ENCODE results near the gene HTRA3.

The HTRA3 gene

DNA sequence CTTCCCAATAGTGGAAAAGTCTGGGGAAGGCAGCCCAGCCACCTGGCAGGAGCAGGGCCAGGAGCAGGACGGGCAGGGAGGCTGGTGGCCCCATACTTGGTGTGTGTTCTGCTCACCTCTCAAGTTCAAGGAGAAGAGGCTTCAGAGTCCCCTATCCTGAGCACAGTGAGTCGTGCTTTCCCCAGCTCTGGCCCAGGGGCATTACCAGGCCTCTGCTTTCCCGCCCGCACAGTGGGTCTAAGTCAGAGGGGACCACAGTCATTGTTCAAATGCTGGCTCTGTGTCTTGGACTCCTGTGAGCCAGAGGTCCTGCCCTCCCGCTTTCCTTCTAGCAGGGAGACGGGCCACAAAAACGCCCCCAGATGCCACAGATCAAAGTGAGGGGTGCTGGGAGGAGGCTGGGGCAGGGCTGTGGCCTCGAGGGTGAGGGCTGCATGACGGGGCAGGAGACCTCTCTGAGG, 27.6 kb downstream of the HTRA3 start:
- no peak for FAIRE-seq

DNA sequence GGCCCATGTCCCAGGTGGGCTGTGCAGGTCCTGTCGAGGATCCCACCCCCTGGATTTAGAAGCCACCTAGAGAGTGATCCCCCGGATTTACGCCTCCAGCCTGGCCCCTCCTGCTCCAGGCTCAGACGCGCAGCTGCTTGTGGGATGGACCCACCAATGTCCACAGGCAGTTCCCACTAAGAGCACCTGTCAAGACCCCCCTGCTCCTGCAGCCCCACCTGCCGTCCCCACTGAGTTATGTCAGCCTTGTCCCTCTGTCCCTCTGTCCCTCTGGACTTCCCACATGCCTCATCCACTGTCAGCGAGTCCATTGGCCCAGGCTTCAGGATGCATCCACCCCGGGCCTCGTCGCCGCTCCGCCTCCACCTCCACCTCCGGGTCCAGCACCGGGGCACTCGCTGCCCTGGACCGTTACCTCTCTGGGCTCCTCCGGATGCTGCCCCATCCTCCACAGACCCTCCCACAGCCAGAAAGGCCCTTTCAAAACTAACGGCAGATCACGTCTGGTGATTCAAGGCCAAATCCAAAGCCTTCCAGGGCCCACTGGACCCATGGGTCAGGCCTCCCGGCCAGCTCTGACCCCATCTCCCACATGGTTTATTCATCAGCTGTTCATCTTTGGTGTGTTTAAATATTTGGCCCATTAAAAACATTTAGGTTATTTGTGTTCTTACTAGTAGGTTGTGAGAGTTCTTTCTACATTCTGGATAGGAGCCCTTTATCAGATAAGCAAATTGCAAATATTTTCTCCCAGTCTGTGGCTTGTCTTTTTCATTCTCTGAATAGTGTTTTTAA, 28.3 kb downstream of the HTRA3 start:
- no peak for FAIRE-seq

DNA sequence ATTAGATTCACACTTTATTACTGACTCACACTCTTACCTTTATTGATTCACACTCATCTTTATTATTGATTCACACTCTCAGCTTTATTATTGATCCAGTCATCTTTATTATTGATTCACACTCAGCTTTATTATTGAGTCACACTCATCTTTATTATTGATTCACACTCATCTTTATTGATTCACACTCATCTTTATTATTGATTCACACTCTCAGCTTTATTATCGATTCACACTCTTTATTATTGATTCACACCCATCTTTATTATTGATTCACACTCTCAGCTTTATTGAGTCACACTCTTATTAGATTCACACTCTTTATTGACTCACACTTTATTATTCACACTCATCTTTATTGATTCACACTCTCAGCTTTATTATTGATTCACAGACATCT, 31.3 kb downstream of the HTRA3 start:
- no peak for FAIRE-seq

DNA sequence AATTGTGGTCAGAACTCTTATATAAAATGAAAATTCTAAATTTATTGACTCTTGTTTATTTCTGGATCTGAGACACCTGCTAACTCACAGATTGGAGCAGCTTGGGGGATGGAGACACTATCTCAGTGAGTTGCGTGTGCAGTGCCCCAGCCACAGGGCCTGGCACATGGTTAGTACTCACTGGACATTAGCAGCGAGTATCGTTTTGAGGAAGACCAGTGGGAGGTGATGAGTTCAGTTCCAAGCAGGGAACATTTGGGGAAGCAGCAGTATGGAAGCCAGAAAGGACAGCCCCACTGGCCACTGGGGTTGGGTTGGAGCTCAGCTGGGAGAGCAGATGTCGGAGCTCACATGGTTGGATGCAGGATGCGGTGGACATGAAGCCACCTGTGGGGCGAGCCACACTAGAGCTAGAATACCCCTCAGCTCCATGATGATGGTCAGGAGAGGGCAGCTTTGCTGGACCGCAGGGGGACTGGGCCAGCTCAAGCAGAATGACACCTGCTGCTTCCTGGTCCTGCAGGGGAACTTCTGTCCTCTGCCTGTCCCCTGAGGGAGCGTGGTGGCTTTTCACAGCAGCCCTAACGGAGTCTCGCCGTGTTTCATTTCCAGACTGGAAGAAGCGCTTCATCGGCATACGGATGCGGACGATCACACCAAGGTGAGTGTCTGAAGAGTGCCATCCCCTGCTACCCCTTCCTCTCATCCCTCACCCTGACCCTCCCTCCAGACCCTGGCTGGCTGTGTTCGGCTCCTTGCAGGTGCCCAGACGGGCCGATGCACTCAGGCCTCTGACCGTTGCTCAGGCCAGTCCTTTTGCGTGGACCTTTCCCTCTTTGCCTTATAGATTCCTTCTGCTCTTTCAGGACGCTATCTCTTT, 32.5 kb downstream of the HTRA3 start:
- no peak for FAIRE-seq

DNA sequence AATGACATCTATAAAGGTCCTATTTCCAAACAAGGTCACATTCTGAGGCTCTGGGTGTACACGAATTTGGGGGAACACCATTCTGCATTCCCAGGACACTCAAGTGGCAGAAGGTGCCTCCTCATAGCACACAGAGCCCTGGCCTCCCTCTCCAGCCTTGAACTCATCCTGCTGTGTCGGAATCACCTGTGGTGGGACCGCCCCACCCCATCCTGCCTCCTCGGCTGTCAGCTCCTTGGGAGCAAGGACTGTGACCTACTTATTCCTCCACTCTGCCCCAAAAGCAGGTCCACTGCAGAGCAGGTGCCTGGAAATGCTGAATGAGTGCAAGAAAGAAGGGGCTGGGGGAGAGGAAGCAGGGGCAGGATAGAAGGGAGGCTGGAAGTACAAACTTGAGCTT, 33.5 kb downstream of the HTRA3 start:
- FAIRE-seq: no peak

DNA sequence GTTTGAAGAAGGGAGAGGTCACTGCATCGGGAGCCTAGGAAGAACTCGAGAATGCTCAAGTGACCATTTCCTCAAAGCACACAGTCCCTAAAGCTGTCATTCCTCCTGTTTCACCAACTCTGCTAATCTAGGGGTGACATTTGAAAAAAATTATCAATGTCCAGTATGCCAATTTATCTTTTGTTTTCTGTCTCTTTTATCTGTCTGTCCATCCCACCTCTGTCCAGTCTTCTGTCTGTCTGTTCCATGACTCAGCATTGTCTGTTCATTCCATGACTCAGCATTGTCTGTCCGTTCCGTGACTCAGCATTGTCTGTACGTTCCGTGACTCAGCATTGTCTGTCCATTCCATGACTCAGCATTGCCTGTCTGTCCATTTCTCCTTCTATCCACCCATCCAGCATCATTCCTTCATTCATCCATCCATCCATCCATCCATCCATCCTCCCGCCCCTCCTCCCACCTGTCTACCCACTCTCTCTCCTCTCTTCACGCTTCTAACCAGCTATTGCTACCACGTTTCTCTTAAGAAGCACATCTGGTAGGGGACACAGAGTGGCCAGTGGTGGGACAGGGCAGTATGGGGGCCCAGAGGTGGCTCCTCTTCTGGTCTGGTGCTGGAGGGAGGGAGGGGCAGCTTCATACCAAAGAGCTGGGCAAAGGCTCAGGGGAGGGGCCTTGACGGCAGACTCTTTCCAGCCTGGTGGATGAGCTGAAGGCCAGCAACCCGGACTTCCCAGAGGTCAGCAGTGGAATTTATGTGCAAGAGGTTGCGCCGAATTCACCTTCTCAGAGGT, 34.1 kb downstream of the HTRA3 start:
- FAIRE-seq: no peak

DNA sequence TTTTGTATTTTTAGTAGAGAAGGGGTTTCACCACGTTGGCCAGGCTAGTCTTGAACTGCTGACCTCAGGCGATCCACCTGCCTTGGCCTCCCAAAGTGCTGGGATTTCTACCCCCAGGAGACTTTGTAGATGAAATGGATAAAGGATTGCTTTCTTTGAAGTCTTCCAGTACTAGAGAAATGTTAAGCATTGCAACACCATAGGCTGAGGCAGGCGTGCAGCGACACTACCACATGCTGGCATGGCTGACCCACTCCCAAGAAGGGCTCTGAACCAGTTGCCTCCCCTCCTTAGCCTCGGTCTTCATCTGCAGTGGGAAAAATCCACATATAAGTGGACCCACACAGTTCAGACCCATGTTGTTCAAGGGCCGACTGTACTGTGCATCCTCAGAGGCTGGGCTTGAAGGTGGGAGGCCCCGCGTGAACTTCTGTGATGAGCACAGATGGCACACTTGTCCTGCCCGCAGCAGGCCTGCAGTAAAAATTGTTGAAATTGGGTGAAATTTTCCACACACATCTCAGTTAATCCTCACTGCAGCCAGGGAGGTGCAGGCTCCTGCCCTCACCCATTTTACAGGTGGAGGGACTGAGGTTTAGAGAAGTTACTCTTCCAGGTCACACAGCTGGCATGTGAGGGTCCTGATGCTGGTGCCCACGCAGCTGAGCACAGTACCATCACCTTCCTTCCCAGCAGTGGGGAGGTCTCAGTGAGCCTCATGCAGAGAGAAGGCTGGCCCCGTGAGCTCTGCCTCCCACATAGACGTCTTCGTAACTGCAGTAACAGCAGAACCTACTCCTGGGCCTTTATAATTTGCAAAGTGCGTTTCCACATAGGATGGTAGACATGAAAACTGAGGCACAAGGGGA, 35.5 kb downstream of the HTRA3 start:
- no peak for FAIRE-seq

DNA sequence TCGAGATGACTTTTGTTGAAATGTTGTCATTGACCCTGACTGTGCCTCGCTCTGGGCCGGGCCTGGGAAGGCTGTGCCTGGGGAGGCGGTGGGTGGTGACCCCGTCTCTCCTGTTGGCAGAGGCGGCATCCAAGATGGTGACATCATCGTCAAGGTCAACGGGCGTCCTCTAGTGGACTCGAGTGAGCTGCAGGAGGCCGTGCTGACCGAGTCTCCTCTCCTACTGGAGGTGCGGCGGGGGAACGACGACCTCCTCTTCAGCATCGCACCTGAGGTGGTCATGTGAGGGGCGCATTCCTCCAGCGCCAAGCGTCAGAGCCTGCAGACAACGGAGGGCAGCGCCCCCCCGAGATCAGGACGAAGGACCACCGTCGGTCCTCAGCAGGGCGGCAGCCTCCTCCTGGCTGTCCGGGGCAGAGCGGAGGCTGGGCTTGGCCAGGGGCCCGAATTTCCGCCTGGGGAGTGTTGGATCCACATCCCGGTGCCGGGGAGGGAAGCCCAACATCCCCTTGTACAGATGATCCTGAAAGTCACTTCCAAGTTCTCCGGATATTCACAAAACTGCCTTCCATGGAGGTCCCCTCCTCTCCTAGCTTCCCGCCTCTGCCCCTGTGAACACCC, 36.4 kb downstream of the HTRA3 start:
- no peak for FAIRE-seq

DNA sequence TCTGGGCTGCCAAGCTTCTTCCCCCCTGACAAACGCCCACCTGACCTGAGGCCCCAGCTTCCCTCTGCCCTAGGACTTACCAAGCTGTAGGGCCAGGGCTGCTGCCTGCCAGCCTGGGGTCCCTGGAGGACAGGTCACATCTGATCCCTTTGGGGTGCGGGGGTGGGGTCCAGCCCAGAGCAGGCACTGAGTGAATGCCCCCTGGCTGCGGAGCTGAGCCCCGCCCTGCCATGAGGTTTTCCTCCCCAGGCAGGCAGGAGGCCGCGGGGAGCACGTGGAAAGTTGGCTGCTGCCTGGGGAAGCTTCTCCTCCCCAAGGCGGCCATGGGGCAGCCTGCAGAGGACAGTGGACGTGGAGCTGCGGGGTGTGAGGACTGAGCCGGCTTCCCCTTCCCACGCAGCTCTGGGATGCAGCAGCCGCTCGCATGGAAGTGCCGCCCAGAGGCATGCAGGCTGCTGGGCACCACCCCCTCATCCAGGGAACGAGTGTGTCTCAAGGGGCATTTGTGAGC, 37.0 kb downstream of the HTRA3 start:
- FAIRE-seq: no peak

DNA sequence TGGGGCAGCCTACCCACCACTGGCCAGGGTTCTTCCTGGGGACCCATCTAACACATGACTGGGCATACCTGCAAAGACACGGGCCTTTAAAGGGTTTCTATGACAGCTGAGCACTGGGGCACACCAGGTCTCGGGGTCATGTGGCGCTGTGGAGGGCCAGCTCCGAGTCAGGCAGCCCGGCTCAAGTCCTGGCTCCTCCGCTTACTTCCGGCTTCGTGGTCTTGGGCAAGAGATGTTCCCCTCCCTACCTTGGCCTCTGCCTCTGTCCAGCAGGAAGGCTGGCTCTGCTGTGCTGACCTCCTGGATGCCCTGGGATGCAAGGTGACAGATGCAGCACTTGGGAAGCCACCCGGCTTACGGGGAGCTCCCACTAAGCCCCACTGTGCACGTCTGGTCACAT, 37.6 kb downstream of the HTRA3 start:
- FAIRE-seq: no peak

DNA sequence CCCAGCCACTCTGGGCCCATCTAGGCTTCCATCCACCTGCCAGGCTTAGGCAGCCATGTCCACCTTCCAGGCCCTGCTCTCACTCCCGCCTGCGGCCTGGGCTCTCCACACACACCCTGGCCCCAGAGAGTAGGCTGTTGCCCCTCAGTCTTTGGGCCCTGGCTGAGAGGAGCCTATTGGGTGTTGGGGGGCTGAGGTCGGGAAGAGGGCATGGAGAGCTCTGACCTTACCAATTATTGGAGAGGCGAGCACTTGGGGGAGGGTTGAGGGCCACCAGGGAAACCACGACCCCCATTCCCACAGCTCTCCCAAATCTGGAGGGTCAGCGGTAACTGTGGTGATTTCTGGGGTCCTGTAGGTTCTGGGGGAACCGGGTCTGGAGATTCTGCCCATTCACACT, 38.2 kb downstream of the HTRA3 start:
- no peak for FAIRE-seq

DNA sequence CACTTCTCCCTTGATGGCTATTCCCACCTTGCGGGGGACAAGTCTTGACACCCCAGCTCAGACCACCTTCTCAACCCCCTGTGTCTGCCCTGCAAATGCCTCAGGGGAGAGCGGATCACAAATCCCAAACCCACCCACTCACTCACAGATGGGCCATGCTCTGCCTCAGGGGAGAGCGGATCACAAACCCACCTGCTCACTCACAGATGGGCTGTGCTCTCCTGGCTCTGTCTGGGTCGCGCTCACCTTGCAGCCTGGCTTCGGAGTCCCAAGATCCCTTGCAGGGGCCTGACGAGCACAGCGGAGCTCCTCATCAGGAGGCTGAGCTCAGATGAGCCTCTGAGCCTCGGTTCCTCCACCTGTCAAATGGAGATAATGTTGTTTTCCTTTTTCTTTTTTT, 38.6 kb downstream of the HTRA3 start:
- FAIRE-seq: no peak

DNA sequence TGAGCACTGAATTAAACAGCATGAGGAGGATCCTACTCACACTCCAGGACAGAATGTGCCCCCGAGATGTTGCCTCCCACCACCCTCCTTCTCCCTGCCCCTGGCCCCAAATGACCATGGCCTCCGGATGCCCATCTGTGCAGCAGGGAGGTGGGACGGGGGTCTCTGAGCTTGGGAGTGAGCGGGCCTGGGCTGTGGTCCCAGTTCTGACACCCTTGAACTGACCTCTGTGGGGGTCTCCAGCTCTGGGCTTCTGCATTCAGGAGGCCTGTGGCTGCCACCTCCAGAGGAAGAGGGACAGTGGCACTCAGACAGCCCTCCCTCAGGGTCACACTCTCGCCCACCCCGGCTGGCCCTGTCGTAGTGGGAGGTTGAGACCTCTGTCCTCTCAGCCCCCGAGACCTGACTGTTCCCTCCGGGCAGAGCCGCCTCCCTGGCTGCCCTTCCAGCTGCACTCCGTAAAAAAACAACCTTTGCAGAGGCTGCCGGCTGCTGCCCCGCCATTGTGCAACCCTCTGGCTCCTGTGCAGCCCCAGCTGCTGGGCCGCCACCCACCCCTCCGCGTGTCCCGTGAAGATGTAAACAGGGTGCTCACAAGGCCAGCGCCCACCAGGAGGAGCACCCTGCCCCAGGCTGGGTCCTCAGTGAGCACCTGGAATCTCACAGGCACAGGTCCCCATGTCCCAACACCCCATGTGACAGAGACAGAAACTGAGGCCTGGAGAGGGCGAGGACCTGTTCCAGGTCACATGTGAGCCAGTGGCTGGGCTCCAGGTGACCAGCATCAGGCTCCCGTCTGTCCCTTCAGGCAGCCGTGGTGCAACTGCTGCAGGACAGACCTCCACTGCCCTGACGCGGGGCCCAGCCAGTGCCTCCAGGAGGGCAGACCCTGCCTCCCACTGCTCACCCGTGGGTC, 39.6 kb downstream of the HTRA3 start:
- FAIRE-seq: no peak

DNA sequence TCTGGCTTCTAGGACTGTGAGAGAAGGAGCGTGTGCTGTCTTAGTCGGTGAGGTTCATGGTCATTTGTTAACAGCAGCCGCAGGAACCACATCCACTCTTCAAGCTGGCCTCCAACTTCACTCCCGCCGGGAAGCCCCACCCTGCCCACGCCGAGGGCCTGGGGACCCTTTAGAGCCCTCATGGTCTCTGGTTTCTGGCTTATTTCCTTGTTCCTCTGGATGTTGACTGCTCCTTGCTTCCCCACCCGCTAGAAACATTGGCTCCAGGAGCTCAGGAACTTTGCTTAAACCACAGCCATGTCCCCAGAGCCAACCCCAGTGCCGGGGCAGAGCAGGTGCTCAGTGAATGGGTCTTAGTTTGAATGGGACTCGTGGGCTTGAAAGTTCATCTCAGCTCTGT, 40.8 kb downstream of the HTRA3 start:
- no peak for FAIRE-seq

DNA sequence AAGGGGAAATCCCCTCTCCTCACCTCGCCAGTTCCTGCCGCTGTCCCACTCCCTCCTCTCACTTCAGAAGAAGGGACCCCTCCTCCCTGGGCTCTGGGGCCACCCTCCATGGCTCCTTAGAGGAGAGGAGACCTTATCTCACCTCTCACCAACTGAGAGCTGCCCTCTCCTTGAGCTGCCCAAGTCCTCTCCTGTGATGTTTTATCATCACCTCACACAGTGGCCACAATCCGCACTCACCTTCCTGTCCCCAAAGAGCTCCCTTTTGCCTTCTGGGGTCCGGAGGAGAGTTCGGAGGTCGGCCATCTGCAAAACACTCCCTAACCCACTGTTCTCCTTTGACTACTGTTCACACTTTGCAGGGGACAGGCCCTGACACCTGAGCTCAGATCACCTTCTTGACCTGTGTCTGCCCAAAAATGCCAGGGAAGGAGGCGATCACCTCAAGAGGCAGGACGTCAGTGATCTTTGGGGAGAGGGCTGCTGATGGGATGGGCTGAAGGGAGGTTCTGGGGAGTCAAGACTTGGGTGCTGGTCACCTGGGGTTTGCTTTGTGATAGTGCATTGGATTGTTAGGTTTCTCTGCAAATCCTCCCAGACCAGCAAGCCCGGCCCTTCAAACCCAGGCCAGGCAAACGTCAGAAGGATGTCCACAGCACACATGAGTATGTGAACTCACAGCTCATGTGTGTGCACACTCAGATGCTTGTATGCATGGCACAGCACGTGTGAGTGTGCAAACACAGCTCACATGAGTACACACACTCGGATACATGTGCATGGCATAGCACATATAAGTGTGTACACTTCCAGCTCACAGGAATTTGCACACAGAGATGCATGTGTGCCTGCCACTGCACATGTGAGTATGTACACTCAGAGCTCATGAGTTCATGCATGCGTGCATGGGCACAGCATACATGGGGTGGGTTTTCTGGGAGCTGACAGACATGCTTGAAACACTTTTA, 41.8 kb downstream of the HTRA3 start:
- FAIRE-seq: no peak

DNA sequence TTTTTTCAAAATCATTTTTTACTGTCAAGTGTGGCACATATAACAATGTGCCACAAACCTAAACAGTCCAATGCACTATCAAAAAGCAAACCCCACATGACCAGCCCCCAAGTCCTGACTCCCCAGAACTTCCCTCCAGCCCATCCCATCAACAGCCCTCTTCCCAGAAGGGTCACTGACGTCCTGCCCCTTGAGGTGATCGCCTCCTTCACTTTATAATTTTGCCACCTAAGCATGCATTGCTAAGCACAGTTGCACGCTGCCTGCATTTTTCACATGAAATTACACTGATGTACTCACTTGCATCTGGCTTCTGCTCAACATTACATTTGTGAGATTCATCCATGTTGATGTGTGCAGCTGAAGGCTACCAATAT, 42.5 kb downstream of the HTRA3 start:
- FAIRE-seq: no peak

DNA sequence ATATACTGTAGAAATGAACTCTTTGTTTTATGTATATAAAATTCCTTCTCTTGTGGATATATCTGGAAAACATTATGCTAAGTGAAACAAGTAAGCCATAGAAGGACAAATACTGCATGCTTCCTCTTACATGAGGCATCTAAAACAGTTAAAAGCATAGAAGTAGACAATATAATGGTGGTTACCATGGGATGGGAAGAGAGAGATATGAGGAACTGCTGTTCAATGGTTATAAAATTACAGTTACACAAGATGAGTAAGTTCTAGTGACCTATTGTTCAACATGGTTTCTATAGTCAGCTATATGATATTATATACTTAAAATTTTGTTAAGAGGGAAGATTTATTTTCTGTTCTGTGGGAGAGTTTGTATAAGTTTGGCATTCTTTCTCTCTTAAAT, 43.4 kb downstream of the HTRA3 start:
- FAIRE-seq: no peak

DNA sequence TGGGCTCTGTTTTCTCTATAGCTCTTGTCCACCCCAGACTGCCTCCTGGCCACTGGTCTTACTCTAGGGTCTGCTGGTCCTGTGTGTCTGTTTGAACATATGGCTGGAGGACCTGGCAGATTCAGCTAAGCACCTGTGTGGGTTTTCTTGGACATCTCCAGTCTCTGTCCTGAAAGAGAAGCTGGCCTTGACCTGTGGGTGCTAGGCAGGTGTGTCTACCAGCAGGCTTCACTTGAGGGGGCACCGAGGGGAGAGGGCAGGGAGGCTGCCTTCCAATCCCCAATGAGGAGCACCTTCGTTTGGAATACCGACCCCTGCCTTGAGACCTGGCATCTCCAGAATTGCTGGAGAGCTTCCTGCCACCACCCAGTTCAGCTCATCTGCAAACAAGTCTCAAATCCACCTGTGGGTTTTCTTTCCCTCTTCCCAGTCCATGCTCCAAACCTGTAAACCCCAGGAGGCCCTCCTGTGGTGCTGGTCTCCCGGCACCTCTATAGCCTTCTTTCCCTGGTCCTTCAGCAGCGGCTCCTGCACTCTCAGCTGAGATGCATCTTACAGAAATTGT, 45.2 kb downstream of the HTRA3 start:
- FAIRE-seq: no peak
